GM18951 (cell line): Measurements from ENCODE around the gene PRKAR1B.
"Not testable (repeated sequence)": the region's sequence is repeated elsewhere in the genome, so short reads cannot be mapped to it uniquely, and the experiment has no call there.

Source experiments
- POLR2A ChIP-seq: IDR thresholded peaks from 4 replicates; pipeline ENCODE4 v1.6.1; 2011; ENCODE audit warnings: mild to moderate bottlenecking; ENCODE audit not compliant: insufficient read length, insufficient read depth; ENCODE audit errors: extremely low read depth
- in situ Hi-C: fragments of 300-500 bp; cut with MboI; formaldehyde crosslinking; loops from one replicate; pipeline ENCODE4 v1.12.0; 2022; ENCODE audit warnings: low sequenced_read_pairs, mixed read lengths, inconsistent platforms; ENCODE audit not compliant: unreplicated experiment

The PRKAR1B gene

GRCh38 chr7:665736-666453 lies 61.2 kb downstream of the PRKAR1B start:
- in situ Hi-C loops, result no loop called here
- no peak for TF ChIP-seq POLR2A

- in situ Hi-C loops, result no loop called here
- TF ChIP-seq POLR2A, result no peak
Observed at GRCh38 chr7:664997-665735, 61.9 kb downstream of the PRKAR1B start.

DNA sequence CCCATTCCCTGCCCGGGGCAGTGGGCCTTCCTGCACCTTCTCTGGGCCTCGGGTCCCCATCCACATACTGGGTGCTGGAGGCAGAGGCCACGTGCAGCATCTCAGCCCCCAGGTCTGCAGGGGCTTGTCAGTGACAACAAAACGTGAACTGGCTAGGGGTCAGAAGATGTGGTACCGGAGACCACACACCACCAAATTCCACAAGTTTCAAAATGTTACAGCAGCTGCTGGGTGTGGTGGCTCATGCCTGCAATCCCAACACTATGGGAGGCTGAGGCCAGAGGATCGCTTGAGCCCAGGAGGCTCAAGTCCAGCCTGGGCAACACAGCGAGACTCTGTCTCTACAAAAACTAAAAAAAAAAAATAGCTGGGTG lies 62.7 kb downstream of the PRKAR1B start:
- in situ Hi-C loops, result no loop called here
- no peak for TF ChIP-seq POLR2A

- in situ Hi-C loops, result no loop called here
- TF ChIP-seq POLR2A, result no peak
Observed at GRCh38 chr7:662576-662975, 64.5 kb downstream of the PRKAR1B start.

- no peak for TF ChIP-seq POLR2A
- in situ Hi-C loops, result no loop called here
Observed at GRCh38 chr7:659996-660395, 67.1 kb downstream of the PRKAR1B start.

- TF ChIP-seq POLR2A, result no peak
- in situ Hi-C loops, result no loop called here
Observed at GRCh38 chr7:659306-659847, 67.7 kb downstream of the PRKAR1B start.

DNA sequence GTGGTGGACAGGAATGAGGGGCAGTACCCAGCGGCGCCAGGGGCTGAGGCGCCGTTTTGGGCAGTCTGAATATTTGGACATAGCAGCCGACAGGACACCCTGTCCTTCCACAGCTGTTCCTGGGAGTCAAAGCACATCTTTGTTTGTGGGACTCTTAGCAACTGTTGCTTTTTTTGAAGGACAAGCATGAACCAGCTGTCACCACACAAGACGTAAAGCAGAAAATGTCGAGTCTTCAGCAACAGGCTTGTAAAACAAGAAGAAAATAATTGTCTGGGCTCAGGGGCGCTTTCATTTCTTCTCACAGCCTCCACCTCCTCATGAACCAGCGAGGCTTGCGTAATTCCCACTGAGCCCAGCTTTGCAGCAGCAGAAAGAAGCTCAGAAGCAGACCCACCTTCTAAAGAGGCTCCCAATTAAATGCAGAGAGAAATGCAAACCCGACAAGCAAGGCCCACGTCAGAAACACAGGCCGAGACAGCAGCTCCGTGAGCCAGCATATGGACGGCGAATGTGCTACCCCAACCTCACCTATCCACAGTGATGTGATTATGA lies 69.4 kb downstream of the PRKAR1B start:
- TF ChIP-seq POLR2A, result no peak
- in situ Hi-C loops, result no loop called here

DNA sequence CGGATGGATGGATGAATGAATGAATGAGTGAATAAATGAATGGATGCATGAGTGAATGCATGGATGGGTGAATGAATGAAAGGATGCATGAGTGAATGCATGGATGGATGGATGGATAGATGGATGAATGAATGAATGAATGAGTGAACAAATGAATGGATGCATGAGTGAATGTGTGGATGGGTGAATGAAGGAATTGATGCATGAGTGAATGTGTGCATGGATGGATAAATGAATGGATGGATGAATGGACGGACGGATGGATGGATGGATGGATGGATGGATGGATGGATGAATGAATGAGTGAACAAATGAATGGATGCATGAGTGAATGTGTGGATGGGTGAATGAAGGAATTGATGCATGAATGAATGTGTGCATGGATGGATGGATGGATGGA lies 70.1 kb downstream of the PRKAR1B start:
- in situ Hi-C loops, result not testable (repeated sequence)

DNA sequence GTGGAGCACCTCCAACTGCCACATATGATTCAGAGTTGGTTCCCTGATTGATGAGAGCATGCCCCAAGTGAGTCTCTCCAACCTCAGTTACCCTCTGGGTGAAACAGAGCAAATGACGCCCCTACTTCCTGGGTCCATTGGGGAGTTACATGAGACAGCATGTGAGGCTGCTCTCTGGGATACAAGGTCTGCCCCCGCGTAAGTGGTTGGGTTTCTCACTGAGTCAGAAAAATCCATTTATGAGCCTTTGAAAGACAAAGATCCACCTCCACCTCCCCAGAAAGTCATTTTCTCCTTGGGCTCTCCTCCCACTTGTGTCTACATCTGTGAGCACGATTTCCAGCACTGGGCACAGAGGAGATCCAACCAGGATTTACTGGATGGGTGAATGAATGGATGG lies 71.3 kb downstream of the PRKAR1B start:
- no peak for TF ChIP-seq POLR2A
- in situ Hi-C loops, result no loop called here

- in situ Hi-C loops, result no loop called here
- TF ChIP-seq POLR2A, result no peak
Observed at GRCh38 chr7:653829-654764, 73.0 kb downstream of the PRKAR1B start.

- no peak for TF ChIP-seq POLR2A
- in situ Hi-C loops, result no loop called here
Observed at GRCh38 chr7:652881-653280, 74.2 kb downstream of the PRKAR1B start.

DNA sequence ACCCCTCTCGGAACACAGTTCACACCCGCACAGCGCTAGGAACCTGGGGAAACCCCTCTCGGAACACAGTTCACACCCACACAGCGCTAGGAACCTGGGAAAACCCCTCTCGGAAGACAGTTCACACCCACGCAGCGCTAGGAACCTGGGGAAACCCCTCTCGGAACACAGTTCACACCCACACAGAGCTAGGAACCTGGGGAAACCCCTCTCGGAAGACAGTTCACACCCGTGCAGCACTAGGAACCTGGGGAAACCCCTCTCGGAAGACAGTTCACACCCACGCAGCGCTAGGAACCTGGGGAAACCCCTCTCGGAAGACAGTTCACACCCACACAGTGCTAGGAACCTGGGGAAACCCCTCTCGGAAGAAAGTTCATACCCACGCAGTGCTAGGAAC lies 74.9 kb downstream of the PRKAR1B start:
- in situ Hi-C loops, result not testable (repeated sequence)
